ENCODE results near the gene LOXL3. TPM values are rescaled to one million over a fixed set of nuclear protein-coding genes. Genes with fewer than 3 reads are reported as not detected.
"Not testable (repeated sequence)": the region's sequence is repeated elsewhere in the genome, so short reads cannot be mapped to it uniquely, and the experiment has no call there.

LOXL3 gene
- total and polyA plus RNA-seq, 4 donors: 6.4 to 27.1 (median 17.9) TPM

DNA sequence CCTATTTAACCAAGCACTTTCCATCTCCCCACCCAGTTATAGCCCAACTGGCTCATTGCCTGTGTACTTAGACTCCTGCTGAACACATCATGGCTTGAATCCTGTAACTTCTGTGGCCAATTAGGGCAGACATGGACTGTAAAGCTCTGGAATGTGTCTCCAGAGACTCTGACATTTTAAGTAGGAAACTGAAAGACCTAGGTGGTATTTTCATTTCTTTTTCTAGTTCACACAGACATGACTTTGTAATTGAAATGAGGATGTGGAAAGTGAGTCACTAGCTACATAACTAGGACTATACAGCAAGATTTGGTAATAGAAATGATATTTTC, 13.0 kb upstream of the LOXL3 start:
- H3K27ac ChIP-seq (ENCODE audit: low read depth in 1 of 2, low read length in 2 of 2): no peak overlapping the region
- DNase-seq (no peak), ATAC-seq (ENCODE audit: low FRiP score) (no peak)
- H3K4me1 ChIP-seq (ENCODE audit: control insufficient read depth in 1 of 2, insufficient read depth in 2 of 2, low read length in 2 of 2): peaks cover 0 to 2% of the 10 kb centered on the region in 2 donors
- H3K36me3 ChIP-seq (ENCODE audit: control insufficient read depth in 1 of 2, insufficient read depth in 2 of 2, low read length in 1 of 2): no peaks in the 10 kb centered on the region
- intact Hi-C loops (cut with DNase I): no loop called here
- no peaks in the 10 kb centered on the region for H3K9me3 ChIP-seq (ENCODE audit: control insufficient read depth, low read length)
- no peak overlapping the region for H3K4me3 ChIP-seq (ENCODE audit: low read length in 2 of 2)
- no peaks in the 10 kb centered on the region for H3K27me3 ChIP-seq (ENCODE audit: control insufficient read depth in 1 of 2, insufficient read depth in 2 of 2, low read length in 1 of 2)

GRCh38 chr2:74566076-74566753, 12.5 kb upstream of the LOXL3 start:
- H3K4me1 ChIP-seq (ENCODE audit: control insufficient read depth in 1 of 2, insufficient read depth in 2 of 2, low read length in 2 of 2): peaks cover 0 to 2% of the 10 kb centered on the region in 2 donors
- 62 to 73% methylated on average over 7 of the region's 7 CpGs for WGBS, 2 donors
- no peaks in the 10 kb centered on the region for H3K36me3 ChIP-seq (ENCODE audit: control insufficient read depth in 1 of 2, insufficient read depth in 2 of 2, low read length in 1 of 2)
- ATAC-seq (ENCODE audit: low FRiP score): no peak
- no peak overlapping the region for H3K27ac ChIP-seq (ENCODE audit: low read depth in 1 of 2, low read length in 2 of 2)
- H3K4me3 ChIP-seq (ENCODE audit: low read length in 2 of 2): no peak overlapping the region
- DNase-seq: no peak
- no peaks in the 10 kb centered on the region for H3K27me3 ChIP-seq (ENCODE audit: control insufficient read depth in 1 of 2, insufficient read depth in 2 of 2, low read length in 1 of 2)
- H3K9me3 ChIP-seq (ENCODE audit: control insufficient read depth, low read length): no peaks in the 10 kb centered on the region
- intact Hi-C loops (cut with DNase I): no loop called here

DNA sequence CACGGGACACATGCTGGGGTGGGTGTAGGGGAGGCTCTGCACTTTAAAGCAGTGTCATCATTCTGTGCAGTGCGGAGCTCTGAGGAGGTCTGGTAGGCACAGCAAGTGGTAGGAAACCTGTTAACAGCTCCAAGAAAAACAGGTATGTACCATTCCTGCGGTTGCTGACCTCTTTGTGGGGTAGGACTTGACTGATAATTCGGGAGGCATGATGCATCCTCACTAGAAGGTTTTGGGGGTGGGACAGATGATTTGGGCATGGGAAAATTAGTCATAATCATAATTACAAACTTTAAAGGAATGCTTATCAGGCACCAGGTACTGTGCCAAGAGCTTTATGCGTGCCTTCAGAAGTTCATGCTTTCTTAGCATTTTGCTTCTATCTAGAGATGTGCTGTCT, 10.5 kb upstream of the LOXL3 start:
- Histone ChIP-seq H3K27me3 (ENCODE audit: control insufficient read depth in 1 of 2, insufficient read depth in 2 of 2, low read length in 1 of 2) (no peaks in the 10 kb centered on the region), H3K9me3 (ENCODE audit: control insufficient read depth, low read length) (no peaks in the 10 kb centered on the region), H3K36me3 (ENCODE audit: control insufficient read depth in 1 of 2, insufficient read depth in 2 of 2, low read length in 1 of 2) (no peaks in the 10 kb centered on the region), H3K4me3 (ENCODE audit: low read length in 2 of 2) (no peak overlapping the region), H3K27ac (ENCODE audit: low read depth in 1 of 2, low read length in 2 of 2) (no peak overlapping the region), H3K4me1 (ENCODE audit: control insufficient read depth in 1 of 2, insufficient read depth in 2 of 2, low read length in 2 of 2) (peaks cover 0 to 2% of the 10 kb centered on the region in 2 donors)
- 52 to 59% methylated on average over 5 of the region's 5 CpGs for WGBS, 2 donors
- intact Hi-C loops (cut with DNase I): no loop called here
- DNase-seq (no peak), ATAC-seq (ENCODE audit: low FRiP score) (no peak)

DNA sequence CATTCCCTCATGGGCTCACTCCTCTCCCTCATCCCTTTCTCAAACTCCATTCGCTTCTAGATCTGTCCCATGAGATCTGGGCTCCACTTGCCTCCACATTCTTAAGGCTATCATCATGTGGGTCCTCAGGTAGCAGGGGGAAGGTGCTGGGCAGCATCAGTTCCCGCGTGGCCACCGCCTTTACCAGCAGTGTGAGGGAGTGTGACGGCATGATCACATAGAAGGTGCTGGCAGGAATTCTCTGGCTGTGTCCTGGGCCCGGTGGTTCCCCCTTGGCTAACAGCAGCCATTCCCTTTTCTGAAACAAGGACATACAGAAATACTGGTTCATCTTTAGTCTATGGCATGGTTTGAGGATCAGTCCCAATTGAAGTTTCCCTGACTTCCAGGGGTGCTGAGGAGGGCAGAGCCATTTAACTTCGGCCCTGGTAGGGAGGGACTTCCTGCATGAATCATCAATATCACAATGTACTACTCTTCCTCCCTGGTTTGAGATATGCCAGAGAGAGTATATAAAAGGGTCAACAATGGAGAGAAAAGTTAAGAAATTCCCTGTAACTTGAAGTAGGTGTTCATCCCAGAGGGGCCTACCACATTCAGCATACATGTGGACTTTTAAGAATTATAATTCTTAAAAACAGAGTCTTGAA, 8.5 kb upstream of the LOXL3 start:
- no peak for ATAC-seq (ENCODE audit: low FRiP score)
- no peaks in the 10 kb centered on the region for H3K27me3 ChIP-seq (ENCODE audit: control insufficient read depth in 1 of 2, insufficient read depth in 2 of 2, low read length in 1 of 2)
- H3K36me3 ChIP-seq (ENCODE audit: control insufficient read depth in 1 of 2, insufficient read depth in 2 of 2, low read length in 1 of 2): no peaks in the 10 kb centered on the region
- no peak for DNase-seq
- no peaks in the 10 kb centered on the region for H3K9me3 ChIP-seq (ENCODE audit: control insufficient read depth, low read length)
- H3K27ac ChIP-seq (ENCODE audit: low read depth in 1 of 2, low read length in 2 of 2): no peak overlapping the region
- H3K4me1 ChIP-seq (ENCODE audit: control insufficient read depth in 1 of 2, insufficient read depth in 2 of 2, low read length in 2 of 2): peaks cover 0 to 2% of the 10 kb centered on the region in 2 donors
- intact Hi-C loops (cut with DNase I): no loop called here
- 78 to 81% methylated on average over 7 of the region's 7 CpGs for WGBS, 2 donors
- H3K4me3 ChIP-seq (ENCODE audit: low read length in 2 of 2): no peak overlapping the region

- H3K4me3 ChIP-seq (ENCODE audit: low read length in 2 of 2); H3K27me3 ChIP-seq (ENCODE audit: control insufficient read depth in 1 of 2, insufficient read depth in 2 of 2, low read length in 1 of 2); H3K4me1 ChIP-seq (ENCODE audit: control insufficient read depth in 1 of 2, insufficient read depth in 2 of 2, low read length in 2 of 2); H3K36me3 ChIP-seq (ENCODE audit: control insufficient read depth in 1 of 2, insufficient read depth in 2 of 2, low read length in 1 of 2); ATAC-seq (ENCODE audit: low FRiP score); H3K9me3 ChIP-seq (ENCODE audit: control insufficient read depth, low read length); intact Hi-C loops (cut with DNase I); DNase-seq; H3K27ac ChIP-seq (ENCODE audit: low read depth in 1 of 2, low read length in 2 of 2): not testable (repeated sequence)
- 87 to 97% methylated on average over 1 of the region's 1 CpG for WGBS, 2 donors
Measured at GRCh38 chr2:74561022-74561421, 7.3 kb upstream of the LOXL3 start.

GRCh38 chr2:74560591-74560990, 6.8 kb upstream of the LOXL3 start:
- no peak for DNase-seq
- no peak for ATAC-seq (ENCODE audit: low FRiP score)
- 50 to 51% methylated on average over 6 of the region's 6 CpGs for WGBS, 2 donors
- H3K4me1 ChIP-seq (ENCODE audit: control insufficient read depth in 1 of 2, insufficient read depth in 2 of 2, low read length in 2 of 2): no peaks in the 10 kb centered on the region
- H3K4me3 ChIP-seq (ENCODE audit: low read length in 2 of 2): no peak overlapping the region
- H3K27ac ChIP-seq (ENCODE audit: low read depth in 1 of 2, low read length in 2 of 2): no peak overlapping the region
- no peaks in the 10 kb centered on the region for H3K36me3 ChIP-seq (ENCODE audit: control insufficient read depth in 1 of 2, insufficient read depth in 2 of 2, low read length in 1 of 2)
- H3K27me3 ChIP-seq (ENCODE audit: control insufficient read depth in 1 of 2, insufficient read depth in 2 of 2, low read length in 1 of 2): no peaks in the 10 kb centered on the region
- intact Hi-C loops (cut with DNase I): no loop called here
- no peaks in the 10 kb centered on the region for H3K9me3 ChIP-seq (ENCODE audit: control insufficient read depth, low read length)

GRCh38 chr2:74559912-74560311, 6.2 kb upstream of the LOXL3 start:
- intact Hi-C loops (cut with DNase I): no loop called here
- H3K27me3 ChIP-seq (ENCODE audit: control insufficient read depth in 1 of 2, insufficient read depth in 2 of 2, low read length in 1 of 2): no peaks in the 10 kb centered on the region
- WGBS, 2 donors: 21 to 31% methylated on average over 5 of the region's 5 CpGs
- H3K9me3 ChIP-seq (ENCODE audit: control insufficient read depth, low read length): no peaks in the 10 kb centered on the region
- no peak for DNase-seq
- no peaks in the 10 kb centered on the region for H3K4me1 ChIP-seq (ENCODE audit: control insufficient read depth in 1 of 2, insufficient read depth in 2 of 2, low read length in 2 of 2)
- no peak overlapping the region for H3K4me3 ChIP-seq (ENCODE audit: low read length in 2 of 2)
- ATAC-seq (ENCODE audit: low FRiP score): no peak
- H3K36me3 ChIP-seq (ENCODE audit: control insufficient read depth in 1 of 2, insufficient read depth in 2 of 2, low read length in 1 of 2): no peaks in the 10 kb centered on the region
- H3K27ac ChIP-seq (ENCODE audit: low read depth in 1 of 2, low read length in 2 of 2): no peak overlapping the region

DNA sequence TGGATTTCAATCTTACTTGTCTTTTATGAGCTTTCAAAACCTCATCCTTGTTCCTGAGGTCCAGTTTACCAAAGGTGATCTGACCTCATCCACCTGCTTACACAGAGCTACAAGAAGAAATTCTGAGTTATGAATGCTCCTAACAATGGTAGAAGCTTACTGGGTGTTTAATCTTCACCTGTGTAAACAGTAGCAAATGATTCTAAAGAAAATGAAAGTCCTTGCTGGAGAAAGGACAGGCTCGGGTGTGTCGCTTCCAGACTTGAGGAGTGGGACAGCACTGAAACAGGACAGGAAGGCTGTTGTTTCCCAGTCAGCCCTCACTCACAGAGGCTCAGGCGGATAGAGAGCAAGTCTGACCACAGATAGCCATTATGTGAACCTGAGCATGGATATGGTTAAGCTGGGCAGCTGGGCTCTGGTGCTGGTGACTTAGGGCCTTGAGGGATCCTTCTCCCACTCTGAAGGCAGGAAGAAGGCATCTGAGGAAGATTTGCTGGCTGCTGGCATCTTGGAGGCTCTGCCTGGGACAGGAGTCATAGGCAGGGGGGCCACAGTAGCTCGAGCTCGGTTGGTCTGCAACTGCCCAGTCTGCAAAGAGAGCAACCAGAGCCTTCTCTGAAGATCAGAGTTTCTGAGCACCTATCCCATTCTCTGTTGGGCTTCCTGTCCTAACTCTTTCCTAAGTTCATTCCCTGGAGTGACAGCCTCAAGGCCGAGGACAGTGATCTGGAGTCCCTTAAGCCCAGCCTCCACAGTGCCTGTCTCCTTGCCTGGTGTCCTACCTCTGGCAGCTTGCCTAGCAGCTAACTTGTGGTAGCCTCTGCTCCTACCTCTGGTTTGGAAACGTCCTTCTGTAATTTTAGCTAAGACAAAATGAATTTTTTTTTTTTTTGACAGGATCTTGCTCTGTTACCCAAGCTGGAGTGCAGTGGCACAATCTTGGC, 4.8 kb upstream of the LOXL3 start:
- DNase-seq: no peak
- Histone ChIP-seq H3K4me1 (ENCODE audit: control insufficient read depth in 1 of 2, insufficient read depth in 2 of 2, low read length in 2 of 2) (no peaks in the 10 kb centered on the region), H3K27me3 (ENCODE audit: control insufficient read depth in 1 of 2, insufficient read depth in 2 of 2, low read length in 1 of 2) (no peaks in the 10 kb centered on the region), H3K9me3 (ENCODE audit: control insufficient read depth, low read length) (no peaks in the 10 kb centered on the region), H3K27ac (ENCODE audit: low read depth in 1 of 2, low read length in 2 of 2) (no peak overlapping the region), H3K36me3 (ENCODE audit: control insufficient read depth in 1 of 2, insufficient read depth in 2 of 2, low read length in 1 of 2) (no peaks in the 10 kb centered on the region), H3K4me3 (ENCODE audit: low read length in 2 of 2) (no peak overlapping the region)
- intact Hi-C loops (cut with DNase I): no loop called here
- ATAC-seq (ENCODE audit: low FRiP score): no peak
- 70 to 71% methylated on average over 7 of the region's 7 CpGs for WGBS, 2 donors

All from aorta (tissue), 5 donors.